ENCODE measurements around the gene ONECUT3.
A peak's percentile ranks its signal among the peaks of the same experiment; 100 is the strongest.
"Not testable (repeated sequence)": the region's sequence is repeated elsewhere in the genome, so short reads cannot be mapped to it uniquely, and the experiment has no call there.

ONECUT3 gene

DNA sequence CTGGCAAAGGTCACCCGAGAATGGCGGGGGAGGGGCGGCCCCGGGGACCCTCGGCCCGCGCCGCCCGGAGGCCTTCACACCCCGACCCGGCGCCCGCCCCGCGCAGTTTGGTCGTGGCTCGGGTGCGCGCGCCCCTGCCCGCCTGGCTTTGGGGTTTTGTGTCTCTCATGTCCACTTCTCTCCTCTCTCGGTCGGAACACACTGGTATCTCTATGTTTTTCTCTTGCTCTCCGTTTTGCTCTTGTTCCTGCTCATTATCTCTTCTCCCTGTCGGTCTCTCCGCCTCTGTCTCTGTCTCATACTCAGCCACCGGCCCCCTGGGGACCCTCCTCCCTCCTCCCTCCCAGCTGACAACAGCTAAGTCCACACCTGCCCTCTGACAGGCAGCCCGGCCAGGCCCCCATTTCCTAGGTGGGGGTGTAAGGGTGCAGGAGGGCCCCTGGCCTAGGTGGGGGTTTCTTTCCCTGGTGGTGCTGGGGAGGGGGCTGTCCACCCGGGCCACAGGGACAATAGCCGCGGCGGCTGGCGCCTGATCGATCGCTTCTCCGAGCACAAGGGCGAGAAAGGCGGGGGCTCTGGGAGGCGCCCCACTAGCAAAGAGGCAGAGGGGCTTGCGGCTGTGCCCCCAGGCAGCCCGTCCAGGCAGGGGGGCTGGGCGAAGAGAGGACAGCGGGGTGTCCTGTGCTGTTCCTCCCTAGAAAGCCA, 2.3 kb downstream of the ONECUT3 start:
- no peak for DNase-seq (ENCODE audit: low read depth in 2 of 2)

DNA sequence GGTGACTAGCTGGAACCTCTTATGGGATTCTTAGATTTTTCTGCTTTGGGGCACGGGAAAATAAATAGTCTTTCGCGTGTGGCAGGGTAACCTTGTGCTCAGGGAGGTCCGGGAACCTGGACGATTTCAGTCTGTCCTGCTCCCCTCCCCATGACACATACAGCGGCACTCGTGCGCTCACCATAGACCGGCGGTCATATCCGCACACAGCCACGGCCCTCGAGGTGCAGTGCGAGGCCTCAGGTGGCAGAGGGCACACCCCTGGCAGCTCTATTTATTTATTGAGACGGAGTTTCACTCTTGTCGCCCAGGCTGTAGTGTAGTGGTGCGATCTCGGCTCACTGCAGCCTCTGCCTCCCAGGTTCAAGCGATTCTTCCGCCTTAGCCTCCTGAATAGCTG, 3.0 kb downstream of the ONECUT3 start:
- no peak for DNase-seq (ENCODE audit: low read depth in 2 of 2)

DNA sequence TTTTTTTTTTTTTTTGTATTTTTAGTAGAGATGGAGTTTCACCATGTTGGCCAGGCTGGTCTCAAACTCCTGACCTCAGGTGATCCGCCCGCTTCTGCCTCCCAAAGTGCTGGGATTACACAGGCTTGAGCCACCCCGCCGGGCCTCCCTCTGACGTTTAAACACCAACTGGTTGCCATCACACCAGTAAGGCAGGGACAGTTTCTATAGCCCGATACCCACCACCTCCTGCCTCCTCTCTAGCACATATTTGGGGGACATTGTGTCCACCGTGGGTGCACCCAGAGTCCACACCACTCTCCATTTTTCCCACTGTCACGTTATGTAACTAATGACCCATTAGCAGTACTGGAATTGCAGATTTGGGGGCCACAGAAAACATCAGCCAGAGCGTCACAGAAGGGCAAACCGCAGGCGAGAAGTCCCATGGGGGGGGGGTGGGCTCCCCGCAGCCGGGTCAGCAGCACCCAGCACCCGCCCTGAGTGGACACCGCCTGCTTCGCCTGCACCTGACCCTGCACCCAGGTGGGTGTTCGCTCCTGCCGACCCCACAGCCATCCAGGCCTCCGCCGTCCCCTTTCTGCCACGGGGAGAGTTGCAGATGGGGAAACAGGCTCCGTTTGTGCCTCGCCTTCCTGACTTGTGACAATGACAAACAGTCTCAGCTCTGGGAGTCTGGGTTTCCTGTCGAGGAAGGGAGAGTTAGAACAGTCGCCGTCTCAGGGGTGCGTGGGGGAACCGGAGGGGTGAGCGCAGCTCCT, 3.6 kb downstream of the ONECUT3 start:
- DNase-seq (ENCODE audit: low read depth in 2 of 2) = no peak

- DNase-seq (ENCODE audit: low read depth in 2 of 2) = no peak
These were observed 4.3 kb downstream of the ONECUT3 start for GRCh38 chr19:1757468-1758230.

GRCh38 chr19:1758231-1758577, 4.9 kb downstream of the ONECUT3 start:
- DNase-seq (ENCODE audit: low read depth in 2 of 2) = no peak

GRCh38 chr19:1758959-1759903, 5.9 kb downstream of the ONECUT3 start:
- DNase-seq (ENCODE audit: low read depth in 2 of 2) = no peak

DNA sequence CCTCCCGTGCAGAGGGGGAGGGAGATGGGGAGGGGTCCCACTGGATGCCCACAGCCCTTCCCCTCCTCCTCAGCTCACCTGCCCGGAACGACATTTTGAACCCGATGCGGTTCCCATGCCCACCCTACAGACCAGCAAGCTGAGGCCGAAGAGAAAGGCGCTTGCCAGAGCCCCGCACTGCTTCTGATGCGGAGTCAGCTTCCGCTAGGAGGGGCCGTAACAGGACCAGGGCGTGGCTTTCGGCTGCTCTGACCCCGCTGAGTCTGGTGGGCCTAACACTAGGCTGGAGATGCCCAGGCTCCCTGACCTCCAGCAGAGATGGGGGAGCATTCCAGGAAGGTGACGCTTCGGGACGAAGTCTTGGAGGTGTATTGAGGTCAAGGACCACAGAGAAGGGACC, 6.7 kb downstream of the ONECUT3 start:
- no peak for DNase-seq (ENCODE audit: low read depth in 2 of 2)

GRCh38 chr19:1760786-1761527, 7.7 kb downstream of the ONECUT3 start:
- not testable (repeated sequence) for DNase-seq (ENCODE audit: low read depth in 2 of 2)

- no peak for DNase-seq (ENCODE audit: low read depth in 2 of 2)
These were observed 8.4 kb downstream of the ONECUT3 start for GRCh38 chr19:1761528-1762242.

- DNase-seq (ENCODE audit: low read depth in 2 of 2) = no peak
These were observed 9.2 kb downstream of the ONECUT3 start for GRCh38 chr19:1762243-1763117.

DNA sequence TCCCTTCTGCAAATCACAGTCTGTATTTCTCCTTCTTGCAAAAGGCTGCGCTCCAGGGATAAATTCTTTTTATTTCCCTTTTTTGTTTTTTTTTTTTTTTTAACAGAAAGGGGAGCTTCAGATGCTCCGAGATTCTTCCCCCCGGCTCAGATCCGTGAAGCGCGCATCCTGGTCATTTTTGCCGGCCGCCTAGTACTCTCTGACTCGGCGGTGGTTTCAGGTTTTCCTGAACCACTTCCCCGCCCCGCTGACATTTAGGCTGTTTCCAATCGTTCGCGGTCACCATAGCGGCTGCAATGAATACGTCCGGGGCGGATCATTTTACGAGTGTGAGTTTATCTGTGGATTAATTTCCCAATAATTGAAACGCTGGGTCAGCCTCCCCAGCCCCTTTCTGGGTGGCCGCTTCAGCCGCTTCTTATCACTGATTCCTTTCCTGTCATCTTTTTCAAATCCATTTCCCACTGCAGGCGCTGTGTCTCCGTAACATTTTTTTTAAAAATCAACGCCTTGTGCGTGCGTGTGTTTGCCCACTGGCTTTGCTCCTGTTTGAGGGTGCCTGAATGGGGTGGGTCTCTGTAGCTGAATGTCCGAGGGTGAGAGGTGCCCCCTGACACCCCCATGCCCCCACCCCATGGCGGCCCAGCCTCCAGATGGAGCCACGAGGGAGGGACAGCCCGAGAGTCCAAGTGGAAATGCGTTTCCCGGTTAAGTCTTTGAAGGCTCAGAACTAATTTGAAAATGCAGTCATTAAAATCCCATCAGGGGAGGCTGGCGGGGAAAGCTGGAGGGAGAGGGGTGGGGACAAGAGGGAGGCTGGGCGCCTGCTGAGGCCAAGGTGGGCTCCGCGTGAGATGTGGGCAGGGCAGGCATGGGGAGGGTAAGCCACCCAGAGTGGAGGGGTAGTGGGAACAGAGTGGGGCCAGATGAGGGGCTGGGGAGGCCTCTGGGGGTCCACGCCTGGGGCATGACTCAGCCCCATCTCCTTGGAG, 10.6 kb downstream of the ONECUT3 start:
- no peak for DNase-seq (ENCODE audit: low read depth in 2 of 2)

- no peak for DNase-seq (ENCODE audit: low read depth in 2 of 2)
These were observed 11.4 kb downstream of the ONECUT3 start for GRCh38 chr19:1764729-1765128.

- no peak for DNase-seq (ENCODE audit: low read depth in 2 of 2)
These were observed 12.1 kb downstream of the ONECUT3 start for GRCh38 chr19:1765232-1765903.

- no peak for DNase-seq (ENCODE audit: low read depth in 2 of 2)
These were observed 12.8 kb downstream of the ONECUT3 start for GRCh38 chr19:1765904-1766799.

DNA sequence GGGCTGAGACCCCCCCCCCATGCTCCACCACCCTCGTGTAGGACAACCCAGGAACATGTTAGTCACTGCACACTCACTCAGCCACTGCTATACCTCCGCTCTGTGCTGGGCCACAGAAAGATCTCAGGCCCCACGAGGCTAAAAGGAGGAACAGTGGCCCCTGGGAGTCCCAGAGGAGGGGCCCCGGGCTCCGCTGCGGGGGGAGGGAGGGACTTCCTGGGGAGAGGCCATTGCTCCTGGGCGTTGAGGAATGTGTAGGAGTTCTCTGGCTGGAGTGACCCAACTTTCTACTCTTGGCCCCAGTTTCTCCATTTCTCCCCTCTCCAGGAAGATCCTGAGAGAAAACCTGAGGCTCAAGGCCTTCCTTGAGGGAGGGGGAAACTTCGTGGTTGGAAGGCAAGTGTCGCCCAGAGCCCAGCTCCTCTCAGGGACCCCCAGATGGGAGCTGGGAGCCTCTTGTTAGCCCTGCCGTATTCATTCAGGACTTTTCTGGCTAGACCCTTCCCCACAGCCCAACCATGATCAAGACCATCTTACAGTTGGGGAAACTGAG, 13.6 kb downstream of the ONECUT3 start:
- no peak for DNase-seq (ENCODE audit: low read depth in 2 of 2)

DNA sequence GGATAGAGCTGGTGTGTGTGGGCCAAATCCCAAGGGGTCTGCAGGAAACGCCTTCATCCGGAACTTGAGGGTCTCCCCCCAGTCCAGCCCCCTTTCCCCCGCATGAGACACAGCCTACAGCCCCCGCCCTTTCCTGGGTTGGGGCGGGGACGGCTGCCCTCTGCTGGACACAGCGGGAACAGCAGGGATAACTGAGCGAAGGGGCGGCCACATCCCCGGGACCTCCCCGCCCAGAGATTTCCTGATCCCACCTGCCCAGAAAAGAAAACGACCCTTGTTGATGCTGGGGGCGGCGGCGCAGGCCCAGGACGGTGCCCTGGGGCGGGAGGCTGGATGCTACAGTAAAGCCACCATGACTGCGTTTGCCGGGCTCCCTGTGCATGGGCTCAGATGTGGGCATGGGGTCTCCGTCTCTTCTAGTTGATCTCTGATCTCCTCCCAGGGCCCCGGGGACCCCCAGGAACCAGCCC, 14.2 kb downstream of the ONECUT3 start:
- DNase-seq (ENCODE audit: low read depth in 2 of 2) = peak; percentile 36 to 51
